Stimulated activated effector memory CD8-positive, alpha-beta T cell treated with anti-CD3 and anti-CD28 coated beads, Interleukin-12 subunit alpha, Interleukin-12 subunit beta, amount 100 ng/mL, for 72 hours (primary cell): ENCODE results near the gene RUFY1.
A peak's percentile ranks its signal among the peaks of the same experiment; 100 is the strongest.

Experiments used
- ATAC-seq: fragments of 150-1000 bp; cut with Tn5 transposase; 2 replicates; pipeline ENCODE4 v1.10.0; 2021
- DNase-seq, 2 donors: peaks; one replicate each; pipeline ENCODE4 v3.0.0; 2021 to 2022; ENCODE audit warnings: low spot score in 2 of 2
- H3K27ac Mint-ChIP-seq: one replicate; pipeline ENCODE4 v1.8.0; 2022; ENCODE audit warnings: mild to moderate bottlenecking, mixed read lengths
- H3K36me3 Mint-ChIP-seq: one replicate; pipeline ENCODE4 v1.8.0; 2022; ENCODE audit warnings: mild to moderate bottlenecking, mixed read lengths
- H3K4me1 Mint-ChIP-seq: one replicate; pipeline ENCODE4 v1.8.0; 2022; ENCODE audit warnings: mixed read lengths
- H3K4me3 Mint-ChIP-seq: one replicate; pipeline ENCODE4 v1.8.0; 2022; ENCODE audit warnings: mild to moderate bottlenecking, mixed read lengths
- H3K9me3 Mint-ChIP-seq: one replicate; pipeline ENCODE4 v1.8.0; 2022; ENCODE audit warnings: mixed read lengths

RUFY1 gene

GRCh38 chr5:179564526-179564925 lies 14.2 kb downstream of the RUFY1 start:
- no peak for ATAC-seq
- no peaks in the 10 kb centered on the region for H3K4me1 Mint-ChIP-seq
- no peak overlapping the region for H3K27ac Mint-ChIP-seq
- DNase-seq: no peak
- peaks cover 100% of the 10 kb centered on the region for H3K36me3 Mint-ChIP-seq
- no peaks in the 10 kb centered on the region for H3K9me3 Mint-ChIP-seq
- no peak overlapping the region for H3K4me3 Mint-ChIP-seq

- no peak overlapping the region for H3K4me3 Mint-ChIP-seq
- H3K36me3 Mint-ChIP-seq: peaks cover 100% of the 10 kb centered on the region
- no peaks in the 10 kb centered on the region for H3K4me1 Mint-ChIP-seq
- ATAC-seq (no peak), DNase-seq (no peak)
- no peaks in the 10 kb centered on the region for H3K9me3 Mint-ChIP-seq
- H3K27ac Mint-ChIP-seq: peak overlapping the region; percentile 20
Observed at GRCh38 chr5:179568721-179569120, 18.4 kb downstream of the RUFY1 start.

GRCh38 chr5:179572386-179572785 lies 22.0 kb downstream of the RUFY1 start:
- Mint-ChIP-seq H3K27ac (no peak overlapping the region), H3K9me3 (no peaks in the 10 kb centered on the region), H3K4me1 (no peaks in the 10 kb centered on the region), H3K36me3 (peaks cover 93% of the 10 kb centered on the region), H3K4me3 (no peak overlapping the region)
- DNase-seq (no peak), ATAC-seq (no peak)

- Mint-ChIP-seq H3K27ac (no peak overlapping the region), H3K4me1 (no peaks in the 10 kb centered on the region), H3K9me3 (no peaks in the 10 kb centered on the region), H3K4me3 (no peak overlapping the region), H3K36me3 (peaks cover 90% of the 10 kb centered on the region)
- no peak for DNase-seq
- ATAC-seq: no peak
Observed at GRCh38 chr5:179577286-179577960, 27.1 kb downstream of the RUFY1 start.

- Mint-ChIP-seq H3K36me3 (peaks cover 98% of the 10 kb centered on the region), H3K4me3 (no peak overlapping the region), H3K9me3 (no peaks in the 10 kb centered on the region), H3K27ac (peak overlapping the region; percentile 76), H3K4me1 (no peaks in the 10 kb centered on the region)
- ATAC-seq: no peak
- no peak for DNase-seq
Observed at GRCh38 chr5:179585941-179586401, 35.6 kb downstream of the RUFY1 start.

GRCh38 chr5:179588166-179588565 lies 37.8 kb downstream of the RUFY1 start:
- Mint-ChIP-seq H3K9me3 (no peaks in the 10 kb centered on the region), H3K4me1 (no peaks in the 10 kb centered on the region), H3K27ac (peak overlapping the region; percentile 37), H3K36me3 (peaks cover 98% of the 10 kb centered on the region), H3K4me3 (no peak overlapping the region)
- no peak for DNase-seq
- no peak for ATAC-seq

DNA sequence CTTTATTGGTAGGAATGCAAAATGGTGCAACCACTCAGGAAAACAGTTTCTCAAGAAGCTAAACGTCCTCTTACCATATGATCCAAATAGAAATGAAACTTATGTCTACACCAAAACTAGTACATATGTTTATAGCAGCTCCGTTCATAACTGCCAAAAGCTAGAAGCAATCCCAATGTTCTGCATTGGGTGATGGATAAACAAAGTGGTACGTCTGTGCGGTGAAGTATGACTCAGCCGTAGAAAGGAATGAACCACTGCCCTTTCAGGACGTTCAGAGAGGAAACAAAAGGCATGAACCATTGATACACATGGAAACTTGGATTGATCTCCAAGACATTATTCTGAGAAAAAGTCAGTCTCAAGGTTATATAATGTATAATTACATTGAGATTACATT lies 45.6 kb downstream of the RUFY1 start:
- Mint-ChIP-seq H3K27ac (no peak overlapping the region), H3K4me3 (no peak overlapping the region), H3K9me3 (no peaks in the 10 kb centered on the region), H3K4me1 (no peaks in the 10 kb centered on the region), H3K36me3 (peaks cover 100% of the 10 kb centered on the region)
- no peak for ATAC-seq
- DNase-seq: no peak

- ATAC-seq (no peak), DNase-seq (no peak)
- Mint-ChIP-seq H3K4me3 (no peak overlapping the region), H3K9me3 (no peaks in the 10 kb centered on the region), H3K4me1 (no peaks in the 10 kb centered on the region), H3K27ac (no peak overlapping the region), H3K36me3 (peaks cover 100% of the 10 kb centered on the region)
Observed at GRCh38 chr5:179596421-179596820, 46.1 kb downstream of the RUFY1 start.

DNA sequence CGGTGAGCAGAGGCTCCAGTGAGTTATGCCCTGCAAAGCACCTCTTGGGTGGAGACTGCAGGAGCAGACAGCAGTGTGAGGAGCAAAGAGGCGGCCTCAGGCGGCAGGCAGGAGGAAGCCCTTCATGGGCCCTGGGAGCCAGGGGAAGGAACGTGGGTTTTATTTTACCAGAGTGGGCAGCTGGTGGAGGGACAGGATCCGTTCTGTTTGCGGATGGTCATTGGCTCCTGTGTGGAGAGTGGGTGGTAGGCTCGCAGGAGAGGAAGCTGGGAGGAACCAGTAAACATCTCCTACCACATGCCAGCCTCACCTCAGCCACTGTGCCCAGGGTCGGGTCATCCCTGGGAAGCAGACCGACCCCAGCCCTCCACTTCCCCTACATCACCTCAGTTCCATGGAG lies 48.7 kb downstream of the RUFY1 start:
- no peak for DNase-seq
- H3K9me3 Mint-ChIP-seq: no peaks in the 10 kb centered on the region
- H3K27ac Mint-ChIP-seq: peak overlapping the region; percentile 58
- H3K4me3 Mint-ChIP-seq: no peak overlapping the region
- no peak for ATAC-seq
- H3K4me1 Mint-ChIP-seq: no peaks in the 10 kb centered on the region
- H3K36me3 Mint-ChIP-seq: peaks cover 96% of the 10 kb centered on the region

DNA sequence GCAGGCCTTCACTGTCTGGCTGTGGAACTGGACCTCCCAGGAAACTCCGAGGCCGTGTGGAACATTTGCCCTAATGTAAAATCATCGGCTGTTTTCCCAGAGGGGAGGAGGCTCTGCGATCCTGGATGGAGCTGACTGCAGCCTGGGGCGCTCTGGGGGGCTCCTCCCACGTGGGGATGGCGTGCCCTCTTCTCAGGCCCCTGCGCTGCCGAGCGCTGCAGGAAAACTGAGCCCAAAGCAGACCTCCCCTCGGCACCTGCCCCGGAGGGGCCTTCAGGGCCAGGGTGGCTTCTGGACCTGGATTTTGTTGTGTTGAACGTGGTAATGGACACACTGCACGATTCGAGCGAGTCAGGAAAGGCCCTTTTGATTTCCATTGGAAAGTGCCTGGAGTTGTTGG lies 49.2 kb downstream of the RUFY1 start:
- Mint-ChIP-seq H3K9me3 (no peaks in the 10 kb centered on the region), H3K4me3 (no peak overlapping the region), H3K27ac (peak overlapping the region; percentile 67), H3K36me3 (peaks cover 96% of the 10 kb centered on the region), H3K4me1 (no peaks in the 10 kb centered on the region)
- ATAC-seq: no peak
- DNase-seq: no peak

DNA sequence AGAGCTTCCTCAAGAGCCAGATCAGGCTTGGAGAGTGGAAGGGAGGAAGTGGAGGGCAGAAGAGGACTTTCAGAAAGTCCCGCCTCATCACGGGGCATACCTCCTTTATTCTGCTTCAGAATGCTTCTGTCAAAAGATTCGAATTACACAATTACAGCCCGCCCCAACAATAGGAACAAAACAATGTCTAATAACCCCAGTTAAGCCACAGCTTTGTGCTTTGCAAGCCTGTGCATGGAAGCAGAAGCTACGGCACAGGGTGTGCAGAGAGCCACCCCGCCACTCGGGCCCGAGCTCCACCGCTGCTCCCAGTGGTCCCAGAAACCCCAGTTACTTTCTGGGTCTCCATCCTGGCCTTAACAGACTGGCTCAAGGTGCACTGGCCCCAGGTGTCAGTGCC lies 49.6 kb downstream of the RUFY1 start:
- DNase-seq (no peak), ATAC-seq (no peak)
- H3K4me3 Mint-ChIP-seq: no peak overlapping the region
- no peaks in the 10 kb centered on the region for H3K9me3 Mint-ChIP-seq
- H3K36me3 Mint-ChIP-seq: peaks cover 96% of the 10 kb centered on the region
- no peaks in the 10 kb centered on the region for H3K4me1 Mint-ChIP-seq
- peak overlapping the region; percentile 67 for H3K27ac Mint-ChIP-seq

- Mint-ChIP-seq H3K4me1 (peaks cover under 1% of the 10 kb centered on the region), H3K27ac (no peak overlapping the region), H3K4me3 (no peak overlapping the region), H3K36me3 (peaks cover 90% of the 10 kb centered on the region), H3K9me3 (no peaks in the 10 kb centered on the region)
- no peak for ATAC-seq
- DNase-seq: no peak
Observed at GRCh38 chr5:179601871-179602625, 51.7 kb downstream of the RUFY1 start.

GRCh38 chr5:179603308-179603707 lies 53.0 kb downstream of the RUFY1 start:
- peaks cover 86% of the 10 kb centered on the region for H3K36me3 Mint-ChIP-seq
- no peak for ATAC-seq
- peaks cover 14% of the 10 kb centered on the region for H3K4me1 Mint-ChIP-seq
- no peaks in the 10 kb centered on the region for H3K9me3 Mint-ChIP-seq
- no peak for DNase-seq
- H3K27ac Mint-ChIP-seq: no peak overlapping the region
- H3K4me3 Mint-ChIP-seq: no peak overlapping the region

DNA sequence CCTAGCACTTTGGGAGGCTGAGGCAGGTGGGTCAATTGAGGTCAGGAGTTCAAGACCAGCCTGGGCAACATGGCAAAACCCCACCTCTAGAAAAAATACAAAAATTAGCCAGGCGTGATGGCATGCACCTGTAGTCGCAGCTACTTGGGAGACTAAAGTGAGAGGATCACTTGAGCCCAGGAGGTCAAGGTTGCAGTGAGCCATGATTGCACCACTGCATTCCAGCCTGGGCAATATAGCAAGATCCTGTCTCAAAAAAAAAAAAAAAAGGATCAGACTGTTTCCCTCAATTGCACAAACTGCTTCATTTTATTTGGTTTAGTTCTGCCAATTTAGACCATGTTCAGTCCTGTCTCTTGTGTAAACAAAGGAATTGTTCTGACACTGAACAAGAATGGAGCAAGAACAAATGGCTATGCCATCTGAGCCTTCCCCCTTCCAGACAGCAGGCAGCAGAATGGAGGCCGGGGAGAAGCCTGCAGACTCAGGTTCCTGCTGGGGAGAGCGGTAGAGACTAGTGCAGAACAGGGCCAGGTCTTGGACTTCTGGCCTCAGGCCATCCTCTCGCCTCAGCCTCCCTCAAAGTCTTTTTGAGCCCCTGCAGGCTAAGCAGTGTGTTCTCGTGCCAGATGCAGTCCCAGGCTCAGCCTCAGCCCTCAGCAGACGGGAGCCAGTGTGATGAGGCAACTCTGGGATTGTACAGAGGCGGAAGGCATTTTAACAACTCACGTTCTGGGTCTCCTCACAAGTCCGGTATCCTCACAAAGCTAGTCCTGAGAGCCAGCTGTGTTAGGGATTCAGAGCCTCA lies 54.9 kb downstream of the RUFY1 start:
- peak overlapping the region; percentile 74 for H3K27ac Mint-ChIP-seq

DNA sequence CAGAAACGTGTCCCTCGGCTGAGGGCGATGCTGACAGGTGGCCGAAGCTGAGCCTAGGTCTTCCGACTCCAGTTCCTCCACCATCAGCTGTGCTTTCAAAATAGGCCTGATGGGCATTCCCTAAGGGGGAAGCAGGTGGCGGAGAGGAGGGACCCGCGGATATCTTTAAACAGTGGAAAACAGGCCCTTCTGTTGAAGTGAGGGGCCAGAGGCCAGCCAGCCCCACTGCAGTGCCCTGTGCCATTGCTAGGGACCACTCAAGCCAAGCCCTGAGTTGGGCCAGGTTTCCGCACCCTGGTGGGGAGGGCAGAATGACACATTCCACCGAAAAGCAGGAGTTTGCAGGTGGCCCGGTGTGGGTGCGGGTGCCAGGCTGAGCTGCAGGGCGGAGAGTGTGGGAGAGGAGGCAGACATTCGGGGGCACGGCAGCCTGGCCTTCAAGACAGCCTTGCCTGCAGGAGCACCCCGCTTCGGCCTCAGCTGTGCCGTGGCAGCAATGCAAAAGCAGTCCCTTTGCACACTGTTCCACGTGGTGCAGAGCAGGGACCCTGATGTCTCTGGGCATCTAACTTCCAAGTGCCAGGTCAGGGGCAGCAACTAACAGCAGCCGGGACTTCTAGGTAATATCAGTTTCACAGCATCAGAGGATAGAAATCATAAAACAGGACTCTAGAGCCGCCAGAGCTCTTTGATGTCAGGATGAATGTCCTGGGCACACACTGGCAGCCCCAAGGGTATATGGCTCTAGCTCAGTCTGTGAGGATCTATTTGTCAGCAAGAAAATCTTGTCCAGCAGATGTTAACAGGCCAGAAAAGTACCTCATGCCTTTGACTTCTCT lies 55.9 kb downstream of the RUFY1 start:
- no peaks in the 10 kb centered on the region for H3K9me3 Mint-ChIP-seq
- H3K4me3 Mint-ChIP-seq: no peak overlapping the region
- H3K27ac Mint-ChIP-seq: peak overlapping the region; percentile 74
- no peak for DNase-seq
- ATAC-seq: no peak
- peaks cover 86% of the 10 kb centered on the region for H3K36me3 Mint-ChIP-seq
- H3K4me1 Mint-ChIP-seq: peaks cover 36% of the 10 kb centered on the region

More for the DNA sequence above, 54.9 kb downstream of the RUFY1 start:
- Mint-ChIP-seq H3K36me3 (peaks cover 86% of the 10 kb centered on the region), H3K9me3 (no peaks in the 10 kb centered on the region), H3K4me3 (no peak overlapping the region), H3K4me1 (peaks cover 28% of the 10 kb centered on the region)
- DNase-seq (no peak), ATAC-seq (no peak)
